Heart right ventricle (tissue), 16 donors: ENCODE results near the gene WDR91. TPM values are rescaled to one million over a fixed set of nuclear protein-coding genes. Genes with fewer than 3 reads are reported as not detected.

Experiments used
- ATAC-seq, 8 donors: fragments of 200-7000 bp; cut with Tn5 transposase; one replicate each; pipeline ENCODE4 v1.9.1; 2020; ENCODE audit warnings: mild to moderate bottlenecking in 8 of 8, moderate library complexity in 8 of 8, moderate number of reproducible peaks in 1 of 8
- DNase-seq, 2 donors: peaks; one replicate each; pipeline ENCODE4 v3.0.0-alpha.2; 2020
- H3K27ac ChIP-seq, 10 donors: fragments of 200-600 bp; sonication (generic) in 2 of 10; one replicate each; pipeline versions ENCODE4 v1.5.0 to v1.8.0; 2020 to 2022; ENCODE audit warnings: mild to moderate bottlenecking in 3 of 10
- H3K27me3 ChIP-seq, 7 donors: fragments of 200-600 bp; one replicate each; pipeline ENCODE4 v1.8.0; 2021 to 2022; ENCODE audit warnings: mild to moderate bottlenecking in 2 of 7
- H3K36me3 ChIP-seq, 9 donors: fragments of 200-600 bp; sonication (generic) in 1 of 9; one replicate each; pipeline versions ENCODE4 v1.5.0 to v1.8.0; 2020 to 2022; ENCODE audit warnings: mild to moderate bottlenecking in 2 of 9
- H3K4me1 ChIP-seq, 9 donors: fragments of 200-600 bp; sonication (generic) in 1 of 9; one replicate each; pipeline versions ENCODE4 v1.5.0 to v1.8.0; 2020 to 2022; ENCODE audit warnings: mild to moderate bottlenecking in 4 of 9
- H3K4me3 ChIP-seq, 10 donors: fragments of 200-600 bp; sonication (generic) in 2 of 10; one replicate each; pipeline versions ENCODE4 v1.5.0 to v1.8.0; 2020 to 2022; ENCODE audit warnings: mild to moderate bottlenecking in 7 of 10, moderate library complexity in 2 of 10
- H3K9me3 ChIP-seq, 11 donors: fragments of 200-600 bp in 10 of 11; sonication (generic) in 2 of 11; one replicate each; pipeline versions ENCODE4 v1.5.0 to v1.8.0; 2013 to 2022; ENCODE audit warnings: mild to moderate bottlenecking in 2 of 11, control low read depth in 1 of 11, moderate library complexity in 1 of 11
- WGBS, 2 donors: extraction: QIAGEN DNeasy Blood & Tissue Kit; methylation state at CpG; one replicate each; pipeline ENCODE4 v1.1.7; 2013; ENCODE audit warnings: inconsistent platforms in 1 of 2; 5-methylcytosine and 5-hydroxymethylcytosine counted together
- intact Hi-C, 10 donors: fragments of 100-400 bp; cut with DNase I; formaldehyde crosslinking; loops; one replicate each; pipeline versions ENCODE4 v1.11.1 to v1.14.2; 2022
- polyA plus RNA-seq, 2 donors: library from polyadenylated mRNA; stranded (reverse); fragments of 200-250 nt; gene quantifications; one replicate each; pipeline ENCODE4 v1.2.3, GENCODE V29; 2013
- total RNA-seq, 10 donors: library from RNA; stranded (reverse); fragmentation: NEBNext Ultra II Directional in 3 of 10; extraction: Animal tissue kit (Norgen Biotek cat#: 25700) in 3 of 10; gene quantifications; one replicate each; pipeline versions ENCODE4 v1.2.1 to v1.2.4, GENCODE V29; 2021 to 2023
- TF ChIP-seq, protein P1 (sequence below), 9 donors: fragments of 200-600 bp; sonication (generic) in 2 of 9; IDR thresholded peaks; one replicate each; pipeline versions ENCODE4 v1.5.0 to v1.8.0; 2021 to 2022; ENCODE audit warnings: antibody characterized with exemption in 9 of 9, mild to moderate bottlenecking in 5 of 9, moderate library complexity in 1 of 9
- donor health status: Arrhythmogenic right ventricular cardiomyopathy.
- donor health status: ischemic (EF 13 %, LVEDD 7.1; RV severe dilation, severe dysfunction).
- donor health status: healthy with polysubstance abuse.
- donor health status: DM: no; HTN: yes; CAD: no.
- donor health status: DM: no; HTN: no; CAD: no.
- donor health status: ischemic (EF 25% LVEDD 6.9; RV normal size, moderate dysfunction).
- donor health status: ischemic (EF 25% LVEDD 5.7; RV mildly dilated, moderate dysfunction).
- donor health status: healthy.
- donor health status: DM: yes; HTN: yes; CAD: no.
- donor health status: Ischemic cardiomyopathy.
- donor health status: ischemic (EF 35%, LVEDD 5.7; RV mildly dilated, moderate dysfunction).
- donor health status: nonischemic (EF 11% LVEDD 7.7; RV severe dilation, severe dysfunction).
- donor health status: DM: yes; HTN: yes; CAD: no.
- donor health status: PGD.
- donor health status: ischemic (EF 29% LVEDD 5.4; RV normal size, mild dysfunction).
- donor health status: nonischemic (EF 23%, LVEDD 6.1; RV moderate dilation, normal function).

WDR91 gene
- total and polyA plus RNA-seq, 12 donors, result 3.0 to 10.4 (median 5.9) TPM

DNA sequence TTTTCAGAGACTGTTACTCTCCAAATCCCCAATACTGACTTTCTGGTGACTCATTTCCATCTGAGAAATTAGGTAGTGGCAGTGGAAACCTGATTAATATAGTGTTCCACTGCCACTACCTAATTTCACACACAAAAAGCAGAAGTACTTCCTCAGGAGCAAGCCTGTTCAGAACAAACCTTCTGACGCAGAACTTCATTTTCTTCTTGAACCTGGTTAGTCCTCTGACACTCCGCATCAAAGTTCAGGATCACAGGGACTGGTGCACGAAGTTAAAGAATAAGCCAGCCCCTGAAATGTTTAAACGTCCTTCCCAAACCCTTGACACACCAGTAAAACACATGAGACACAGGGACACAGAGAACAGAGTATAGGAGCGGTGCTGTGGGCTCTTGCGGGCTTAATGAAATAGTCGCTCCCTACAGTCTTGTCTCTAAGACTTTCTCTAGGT lies 4.4 kb downstream of the WDR91 start:
- intact Hi-C loops, result no loop called here
- ATAC-seq (no peak), DNase-seq (no peak)
- H3K4me1 ChIP-seq, result peaks cover 0 to 33% (median 11%) of the 10 kb centered on the region in 9 donors
- TF ChIP-seq, protein P1, sequence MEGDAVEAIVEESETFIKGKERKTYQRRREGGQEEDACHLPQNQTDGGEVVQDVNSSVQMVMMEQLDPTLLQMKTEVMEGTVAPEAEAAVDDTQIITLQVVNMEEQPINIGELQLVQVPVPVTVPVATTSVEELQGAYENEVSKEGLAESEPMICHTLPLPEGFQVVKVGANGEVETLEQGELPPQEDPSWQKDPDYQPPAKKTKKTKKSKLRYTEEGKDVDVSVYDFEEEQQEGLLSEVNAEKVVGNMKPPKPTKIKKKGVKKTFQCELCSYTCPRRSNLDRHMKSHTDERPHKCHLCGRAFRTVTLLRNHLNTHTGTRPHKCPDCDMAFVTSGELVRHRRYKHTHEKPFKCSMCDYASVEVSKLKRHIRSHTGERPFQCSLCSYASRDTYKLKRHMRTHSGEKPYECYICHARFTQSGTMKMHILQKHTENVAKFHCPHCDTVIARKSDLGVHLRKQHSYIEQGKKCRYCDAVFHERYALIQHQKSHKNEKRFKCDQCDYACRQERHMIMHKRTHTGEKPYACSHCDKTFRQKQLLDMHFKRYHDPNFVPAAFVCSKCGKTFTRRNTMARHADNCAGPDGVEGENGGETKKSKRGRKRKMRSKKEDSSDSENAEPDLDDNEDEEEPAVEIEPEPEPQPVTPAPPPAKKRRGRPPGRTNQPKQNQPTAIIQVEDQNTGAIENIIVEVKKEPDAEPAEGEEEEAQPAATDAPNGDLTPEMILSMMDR (IDR thresholded peaks at IDR 0.05), result no peak
- H3K27me3 ChIP-seq, result no peaks in the 10 kb centered on the region
- 90 to 93% methylated on average over 7 of the region's 7 CpGs for WGBS, 2 donors
- no peak overlapping the region for H3K27ac ChIP-seq
- peaks cover 0 to 64% (median 19%) of the 10 kb centered on the region in 9 donors for H3K36me3 ChIP-seq
- no peak overlapping the region for H3K4me3 ChIP-seq
- H3K9me3 ChIP-seq, result no peaks in the 10 kb centered on the region

DNA sequence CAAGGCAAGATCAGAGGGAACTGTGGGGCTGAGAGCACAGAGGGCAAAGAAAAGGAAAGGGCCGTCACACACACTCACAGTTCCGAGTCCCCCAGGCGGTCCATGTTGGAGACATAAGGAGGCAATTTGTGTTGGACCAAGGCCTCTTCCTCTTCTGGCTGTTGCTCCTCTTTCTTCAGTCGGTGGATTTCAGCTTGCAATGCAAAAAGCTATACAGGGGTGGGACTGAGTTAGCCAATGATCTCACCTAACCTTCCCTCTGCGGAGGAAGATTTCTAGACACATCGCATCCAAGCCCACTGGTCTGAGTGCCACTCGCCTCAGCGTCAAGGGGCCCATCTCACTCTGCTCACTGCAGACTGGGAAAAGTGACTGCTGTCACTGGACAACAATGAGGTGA lies 5.5 kb downstream of the WDR91 start:
- H3K36me3 ChIP-seq, result peaks cover 0 to 75% (median 19%) of the 10 kb centered on the region in 9 donors
- no peak for DNase-seq
- ATAC-seq, result no peak
- no peak overlapping the region for H3K27ac ChIP-seq
- no peaks in the 10 kb centered on the region for H3K9me3 ChIP-seq
- H3K4me1 ChIP-seq, result peaks cover 0 to 33% (median 14%) of the 10 kb centered on the region in 9 donors
- intact Hi-C loops, result no loop called here
- H3K4me3 ChIP-seq, result no peak overlapping the region
- H3K27me3 ChIP-seq, result no peaks in the 10 kb centered on the region
- TF ChIP-seq, protein P1 (IDR thresholded peaks at IDR 0.05), result no peak
- 96 to 98% methylated on average over 8 of the region's 8 CpGs for WGBS, 2 donors

DNA sequence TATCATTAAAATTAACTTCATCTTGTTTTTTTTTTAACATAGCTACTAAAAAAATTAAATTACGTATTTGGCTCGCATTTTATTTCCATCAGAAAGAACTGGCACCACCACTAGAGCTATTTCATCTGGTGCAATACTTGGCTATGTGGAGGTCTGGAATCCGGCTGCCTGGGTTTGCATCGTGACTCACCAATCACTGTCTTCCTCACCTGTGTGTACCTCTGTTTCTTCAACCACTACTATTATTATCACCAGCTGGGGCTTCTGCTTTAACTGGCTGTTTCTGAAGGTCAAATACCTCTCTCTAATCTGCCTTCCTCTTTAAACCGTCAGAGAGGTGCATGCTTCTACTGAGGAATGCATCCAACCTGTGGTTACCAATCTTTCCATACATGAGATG lies 6.5 kb downstream of the WDR91 start:
- 91% methylated on average over 5 of the region's 5 CpGs for WGBS, 2 donors
- Histone ChIP-seq H3K27me3 (no peaks in the 10 kb centered on the region), H3K27ac (no peak overlapping the region), H3K9me3 (no peaks in the 10 kb centered on the region), H3K4me1 (peaks cover 0 to 29% (median 10%) of the 10 kb centered on the region in 9 donors), H3K4me3 (no peak overlapping the region), H3K36me3 (peaks cover 0 to 85% (median 19%) of the 10 kb centered on the region in 9 donors)
- TF ChIP-seq, protein P1 (IDR thresholded peaks at IDR 0.05), result no peak
- ATAC-seq, result no peak
- intact Hi-C loops, result no loop called here
- no peak for DNase-seq

DNA sequence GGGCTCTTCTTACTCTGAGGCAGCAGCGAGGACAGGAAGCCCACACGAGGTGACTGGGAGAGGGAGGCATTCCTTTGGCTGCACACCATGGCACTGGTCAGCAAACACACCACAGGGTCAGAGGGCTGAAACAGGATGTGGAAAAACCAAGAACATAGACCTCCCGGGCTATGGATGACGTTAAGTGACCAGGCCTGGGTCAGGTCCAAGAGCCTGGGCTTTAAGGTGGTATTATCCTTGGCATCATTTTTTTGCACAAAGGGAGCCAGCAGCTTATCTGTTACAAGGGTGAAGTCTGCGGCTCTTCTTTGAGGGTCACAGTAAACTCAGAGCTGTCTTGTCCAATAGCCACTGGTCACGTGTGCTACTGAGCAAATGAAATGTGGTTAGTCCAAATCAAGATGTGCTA lies 7.0 kb downstream of the WDR91 start:
- WGBS, 2 donors, result 77 to 80% methylated on average over 6 of the region's 6 CpGs
- no peaks in the 10 kb centered on the region for H3K27me3 ChIP-seq
- TF ChIP-seq, protein P1 (IDR thresholded peaks at IDR 0.05), result no peak
- H3K4me3 ChIP-seq, result no peak overlapping the region
- H3K9me3 ChIP-seq, result no peaks in the 10 kb centered on the region
- no peak for DNase-seq
- ATAC-seq, result peak in 3 of 8 donors; percentile 10 to 37 (median 14)
- peaks cover 0 to 90% (median 19%) of the 10 kb centered on the region in 9 donors for H3K36me3 ChIP-seq
- H3K4me1 ChIP-seq, result peaks cover 0 to 27% (median 7%) of the 10 kb centered on the region in 9 donors
- intact Hi-C loops, result no loop called here
- no peak overlapping the region for H3K27ac ChIP-seq
